ENCODE data around the gene ANO3.

ANO3 gene

GRCh38 chr11:26510164-26510563 lies 178.2 kb downstream of the ANO3 start:
- no peak for FAIRE-seq

GRCh38 chr11:26510756-26511155 lies 178.8 kb downstream of the ANO3 start:
- no peak for FAIRE-seq

- FAIRE-seq: no peak
These were observed 180.3 kb downstream of the ANO3 start for GRCh38 chr11:26512196-26512595.

GRCh38 chr11:26519469-26519868 lies 187.5 kb downstream of the ANO3 start:
- no peak for FAIRE-seq

- FAIRE-seq: no peak
These were observed 191.1 kb downstream of the ANO3 start for GRCh38 chr11:26522912-26523610.

GRCh38 chr11:26527685-26528084 lies 195.8 kb downstream of the ANO3 start:
- FAIRE-seq: no peak

- FAIRE-seq: no peak
These were observed 205.4 kb downstream of the ANO3 start for GRCh38 chr11:26537341-26537740.

GRCh38 chr11:26539517-26539916 lies 207.6 kb downstream of the ANO3 start:
- FAIRE-seq: no peak

GRCh38 chr11:26541870-26542269 lies 209.9 kb downstream of the ANO3 start:
- no peak for FAIRE-seq

GRCh38 chr11:26549176-26549575 lies 217.2 kb downstream of the ANO3 start:
- no peak for FAIRE-seq

- peak; percentile 49 for FAIRE-seq
These were observed 218.1 kb downstream of the ANO3 start for GRCh38 chr11:26550022-26550421.

GRCh38 chr11:26551186-26551801 lies 219.4 kb downstream of the ANO3 start:
- FAIRE-seq: peak; percentile 87

GRCh38 chr11:26553182-26553581 lies 221.3 kb downstream of the ANO3 start:
- no peak for FAIRE-seq

GRCh38 chr11:26554455-26554854 lies 222.5 kb downstream of the ANO3 start:
- no peak for FAIRE-seq

GRCh38 chr11:26556582-26556981 lies 224.7 kb downstream of the ANO3 start:
- no peak for FAIRE-seq

- no peak for FAIRE-seq
These were observed 225.7 kb downstream of the ANO3 start for GRCh38 chr11:26557666-26558065.

GRCh38 chr11:26558190-26558589 lies 226.3 kb downstream of the ANO3 start:
- no peak for FAIRE-seq

GRCh38 chr11:26569646-26570045 lies 237.7 kb downstream of the ANO3 start:
- no peak for FAIRE-seq

GRCh38 chr11:26571861-26572654 lies 240.1 kb downstream of the ANO3 start, which contains the start of gene MUC15:
TSS of gene MUC15 (minus strand) at chr11:26572263. CDS start at chr11:26567094, 5,169 bp downstream.
- no peak for FAIRE-seq

GRCh38 chr11:26572770-26573402 lies 241.0 kb downstream of the ANO3 start:
- FAIRE-seq: no peak

GRCh38 chr11:26573896-26574295 lies 242.0 kb downstream of the ANO3 start:
- FAIRE-seq: no peak

GRCh38 chr11:26575946-26576345 lies 244.0 kb downstream of the ANO3 start:
- FAIRE-seq: no peak

- FAIRE-seq: no peak
These were observed 247.2 kb downstream of the ANO3 start for GRCh38 chr11:26578998-26579661.
